Activated naive CD4-positive, alpha-beta T cell treated with anti-CD3 and anti-CD28 coated beads, Interleukin-2, amount 50 U/mL, for 16 hours (primary cell): ENCODE data around the gene SLC8B1.
"Not testable (repeated sequence)": the region's sequence is repeated elsewhere in the genome, so short reads cannot be mapped to it uniquely, and the experiment has no call there.

Experiments used
- DNase-seq: peaks from one replicate; pipeline ENCODE4 v3.0.0-alpha.2; 2020

SLC8B1 gene

DNA sequence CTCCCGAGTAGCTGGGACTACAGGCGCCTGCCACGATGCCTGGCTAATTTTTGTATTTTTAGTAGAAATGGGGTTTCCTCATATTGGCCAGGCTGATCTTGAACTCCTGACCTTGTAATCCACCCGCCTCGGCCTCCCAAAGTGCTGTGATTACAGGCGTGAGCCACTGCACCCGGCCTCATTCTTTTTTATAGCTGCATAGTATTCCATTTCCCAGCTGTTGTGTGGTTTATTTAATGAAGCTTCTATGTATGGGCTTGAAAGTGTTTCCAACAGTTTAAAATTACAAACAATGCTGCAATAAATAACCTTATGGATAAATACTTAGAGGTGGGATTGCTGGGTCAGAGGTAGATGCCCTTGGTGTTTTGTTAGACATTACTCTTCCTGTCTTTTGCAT, 19.3 kb upstream of the SLC8B1 start:
- not testable (repeated sequence) for DNase-seq

DNA sequence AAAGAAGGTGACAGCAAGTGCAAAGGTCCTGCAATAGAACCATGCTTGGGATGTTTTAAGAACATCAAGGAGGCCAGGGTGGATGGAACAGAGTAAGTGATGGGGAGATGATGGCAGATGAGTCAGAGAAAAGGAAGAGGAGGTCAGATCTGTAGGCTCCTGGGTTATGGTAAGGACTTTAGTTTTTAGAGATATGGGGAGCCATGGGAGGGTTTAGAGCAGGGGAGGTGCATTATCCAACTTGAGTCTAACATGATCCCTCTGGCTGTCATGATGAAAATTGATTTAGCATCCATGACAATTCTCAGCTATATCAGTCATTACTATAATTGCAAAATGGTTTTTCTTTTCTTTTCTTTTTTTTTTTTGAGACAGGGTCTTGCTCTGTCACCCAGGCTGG, 16.2 kb upstream of the SLC8B1 start:
- no peak for DNase-seq

DNA sequence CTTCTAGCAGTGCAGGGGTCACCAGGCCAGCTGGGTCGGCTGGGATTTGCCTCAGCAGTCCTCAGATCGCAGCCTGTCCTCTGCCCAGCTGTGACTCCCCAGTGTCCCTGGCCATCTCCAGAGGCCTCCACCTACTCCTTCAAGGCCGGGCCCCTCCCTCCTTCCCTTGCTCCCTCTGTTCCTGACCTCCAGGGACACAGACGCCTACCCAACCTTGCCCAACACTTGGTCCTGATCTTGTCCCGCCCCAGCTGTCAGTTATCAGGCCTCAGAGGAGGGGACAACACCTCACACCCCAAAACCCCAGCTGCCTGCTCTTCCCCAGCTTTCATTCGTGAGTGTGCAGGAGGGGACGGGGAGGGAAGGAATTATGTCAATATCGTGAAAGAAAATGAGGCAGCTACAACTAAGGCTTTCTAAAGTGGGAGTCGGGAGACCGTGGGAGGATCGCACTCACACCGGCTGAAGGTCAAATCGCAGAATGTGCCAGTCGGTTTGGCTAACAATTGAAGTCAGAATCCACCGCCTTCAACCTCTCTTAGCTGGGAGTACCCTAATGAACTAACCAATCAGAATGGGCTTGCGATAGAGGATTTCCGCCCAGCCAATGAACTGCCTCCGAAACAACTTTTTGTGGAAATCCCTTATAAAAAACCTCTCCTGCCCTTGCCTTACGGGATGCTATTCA, 14.1 kb upstream of the SLC8B1 start:
- DNase-seq = no peak

DNA sequence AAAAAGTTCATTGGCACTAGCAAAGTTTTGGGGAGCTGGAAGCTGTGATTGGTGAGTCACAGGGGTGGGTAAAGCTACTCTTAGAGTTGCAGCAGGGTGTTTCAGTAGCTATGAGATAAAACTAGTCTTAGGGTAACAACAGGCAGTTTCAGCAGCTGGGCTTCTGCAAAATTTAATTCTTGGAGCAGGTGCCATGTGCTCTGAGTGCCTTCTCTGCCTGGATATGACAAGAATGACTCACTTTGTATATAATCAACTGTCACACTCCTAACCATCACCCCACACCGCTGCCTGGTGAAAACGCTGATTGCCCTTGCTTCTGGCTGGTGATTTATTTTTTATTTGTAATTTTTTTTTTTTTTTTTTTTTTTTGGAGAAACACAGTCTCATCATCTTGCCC, 13.0 kb upstream of the SLC8B1 start:
- no peak for DNase-seq

DNA sequence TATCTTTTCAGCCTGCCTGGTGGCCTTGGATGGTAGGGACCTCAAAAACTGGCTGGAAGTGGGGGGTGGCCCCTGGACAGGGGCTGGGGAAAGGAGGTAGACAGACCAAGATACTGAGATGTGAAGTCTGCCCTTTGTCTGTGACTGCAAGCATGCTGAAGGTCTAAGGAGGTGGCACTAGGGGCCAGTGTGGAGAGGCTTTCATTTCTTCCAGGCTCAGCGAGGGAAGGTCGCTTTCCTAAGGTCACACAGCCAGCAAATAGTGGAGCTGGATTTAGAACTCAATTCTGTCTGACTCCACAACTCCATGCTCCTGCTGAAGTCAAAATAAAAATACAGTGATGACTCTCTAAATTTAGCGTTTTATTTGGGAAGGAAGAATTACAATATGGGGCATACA, 12.2 kb upstream of the SLC8B1 start:
- no peak for DNase-seq

DNA sequence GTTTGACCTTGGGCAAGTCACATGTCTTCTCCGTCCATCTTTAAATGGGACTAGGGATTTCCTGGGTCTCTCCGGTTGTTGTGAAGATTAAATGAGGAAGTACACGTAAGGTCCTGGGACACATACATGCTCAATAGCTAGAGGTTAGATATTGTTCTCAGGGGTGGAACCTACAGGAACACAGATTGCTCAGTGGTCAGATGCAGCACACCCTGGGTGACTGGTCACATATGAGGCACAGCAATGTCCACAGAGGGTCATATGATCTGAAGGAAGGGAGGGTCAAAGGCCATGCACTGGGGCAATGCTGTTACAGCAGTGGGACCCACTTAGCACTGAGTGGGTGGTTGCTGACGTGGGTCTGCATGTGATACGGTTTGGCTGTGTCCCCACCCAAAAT, 11.4 kb upstream of the SLC8B1 start:
- no peak for DNase-seq

DNA sequence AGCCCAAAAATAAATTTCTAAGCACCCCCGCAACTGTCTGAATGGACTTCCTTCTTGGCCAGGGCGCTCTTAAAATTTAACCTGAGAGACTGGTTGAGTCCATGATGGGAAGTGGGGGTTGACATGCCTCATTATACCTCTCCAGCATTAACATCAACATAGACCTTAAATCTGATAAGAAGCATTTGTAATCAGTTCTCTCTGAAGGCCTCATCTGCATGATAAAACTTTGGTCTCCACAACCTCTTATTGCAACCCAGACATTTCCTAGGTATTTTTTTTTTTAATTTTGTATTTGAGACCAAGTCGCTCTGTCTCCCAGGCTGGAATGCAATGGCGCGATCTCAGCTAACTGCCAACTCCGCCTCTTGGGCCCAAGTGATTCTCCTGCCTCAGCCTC, 10.4 kb upstream of the SLC8B1 start:
- no peak for DNase-seq

DNA sequence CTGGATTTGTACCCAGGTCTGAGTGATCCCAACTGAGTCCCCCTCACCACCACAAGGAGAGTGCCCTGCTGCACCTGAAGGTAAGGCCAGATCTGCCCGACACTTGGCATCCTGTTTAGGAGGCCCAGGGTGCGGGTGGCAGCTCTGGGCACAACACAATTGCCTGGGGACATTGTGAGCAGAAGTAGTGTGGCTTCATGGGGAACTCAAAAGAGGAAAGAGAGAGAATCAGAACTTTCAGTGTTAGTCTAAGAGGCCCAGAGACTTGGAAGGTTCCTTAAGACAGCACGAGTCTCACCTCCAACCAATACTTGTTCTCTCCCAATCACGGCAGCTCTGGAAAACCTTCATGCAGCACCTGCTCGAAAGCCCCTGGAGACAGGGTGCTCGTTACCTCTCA, 6.6 kb upstream of the SLC8B1 start:
- no peak for DNase-seq

DNA sequence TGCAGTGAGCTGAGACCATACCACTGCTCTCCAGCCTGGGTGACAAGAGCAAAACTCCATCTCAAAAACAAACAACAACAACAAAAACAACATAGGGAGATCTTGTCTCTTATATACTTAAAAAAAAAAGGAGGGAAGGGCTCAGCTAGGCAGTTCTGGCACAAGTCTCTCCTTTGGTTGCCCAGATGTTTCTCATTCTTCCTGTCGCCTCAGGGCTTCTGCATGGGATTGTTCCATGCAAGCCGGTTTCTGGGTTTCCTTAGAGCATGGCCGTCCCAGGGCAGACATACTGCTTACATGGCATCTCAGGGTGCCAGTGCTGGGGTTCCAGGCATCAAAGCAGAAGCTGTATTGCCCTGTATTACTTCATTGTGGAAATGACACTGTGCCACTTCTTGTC, 5.2 kb upstream of the SLC8B1 start:
- DNase-seq = no peak

DNA sequence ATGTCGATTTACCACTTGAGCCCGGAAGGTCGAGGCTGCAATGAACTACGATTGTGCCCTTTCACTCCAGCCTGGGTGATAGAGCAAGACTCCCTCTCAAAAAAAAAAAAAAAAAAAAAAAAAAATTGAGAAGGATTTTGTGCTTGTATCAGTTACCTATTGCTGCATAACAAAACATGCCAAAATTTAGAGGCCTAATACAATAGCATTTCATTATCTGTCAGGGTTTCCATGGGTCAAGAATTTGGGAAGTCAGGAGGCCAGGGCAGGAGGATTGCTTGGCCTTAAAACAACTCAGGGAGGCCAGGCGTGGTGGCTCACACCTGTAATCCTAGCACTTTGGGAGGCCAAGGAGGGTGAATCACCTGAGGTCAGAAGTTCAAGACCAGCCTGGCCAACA, 4.6 kb upstream of the SLC8B1 start:
- no peak for DNase-seq

DNA sequence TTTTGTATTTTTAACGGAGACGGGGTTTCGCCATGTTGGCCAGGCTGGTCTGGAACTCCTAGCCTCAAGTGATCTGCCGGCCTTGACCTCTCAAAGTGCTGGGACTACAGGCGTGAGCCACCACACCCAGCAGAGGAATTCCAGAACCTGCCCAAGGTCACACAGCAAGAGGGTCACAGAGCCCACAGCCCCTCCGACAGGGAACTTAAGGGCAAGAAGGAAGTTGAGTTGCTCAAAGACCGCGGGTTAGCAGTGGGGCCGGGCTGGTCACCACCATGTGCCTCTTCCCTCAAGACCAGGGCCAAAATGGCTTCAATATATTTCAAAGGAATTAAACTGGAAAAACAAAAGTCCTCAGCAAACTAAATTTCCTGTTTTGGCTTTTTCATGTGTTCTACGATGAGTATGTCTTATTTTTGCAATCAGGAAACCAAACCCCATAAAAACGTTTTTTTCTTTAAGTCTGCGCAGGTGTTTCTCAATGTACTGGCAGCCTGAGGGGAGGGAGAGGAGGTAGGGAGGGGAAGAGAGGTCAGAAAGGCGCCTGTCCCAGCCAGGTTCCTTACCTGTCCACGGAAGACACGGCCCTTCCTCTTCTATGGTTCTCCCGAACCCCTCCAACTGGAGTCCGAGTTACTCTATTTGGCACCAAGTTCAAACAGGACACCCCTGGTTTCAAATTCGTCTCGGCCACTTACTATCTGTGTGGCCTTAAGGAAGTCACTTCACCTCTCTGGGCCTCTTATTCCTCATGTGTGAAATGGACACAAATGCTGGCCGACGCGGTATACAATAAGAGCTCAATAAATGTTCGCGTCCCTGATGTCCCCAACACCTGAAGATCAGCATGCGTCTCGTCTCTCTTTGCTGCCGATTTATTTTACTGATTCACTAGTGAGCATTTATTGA, 778 bp downstream of the SLC8B1 start:
- no peak for DNase-seq

DNA sequence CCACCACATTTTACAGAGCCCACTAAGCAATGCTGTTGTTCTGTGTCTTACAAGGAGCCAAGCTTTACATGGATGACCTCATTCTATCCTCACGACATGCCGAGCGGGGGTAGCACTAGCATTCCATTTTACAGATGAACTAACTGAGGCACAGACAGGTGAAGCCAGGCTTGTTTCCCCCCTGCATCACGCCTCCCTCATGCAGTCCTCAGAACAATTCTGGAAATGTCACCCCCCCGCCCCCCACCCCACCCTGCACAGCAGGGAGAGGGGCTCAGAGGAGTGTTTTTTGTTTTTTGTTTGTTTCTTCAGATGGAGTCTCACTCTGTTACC, 1.5 kb downstream of the SLC8B1 start:
- DNase-seq = no peak

DNA sequence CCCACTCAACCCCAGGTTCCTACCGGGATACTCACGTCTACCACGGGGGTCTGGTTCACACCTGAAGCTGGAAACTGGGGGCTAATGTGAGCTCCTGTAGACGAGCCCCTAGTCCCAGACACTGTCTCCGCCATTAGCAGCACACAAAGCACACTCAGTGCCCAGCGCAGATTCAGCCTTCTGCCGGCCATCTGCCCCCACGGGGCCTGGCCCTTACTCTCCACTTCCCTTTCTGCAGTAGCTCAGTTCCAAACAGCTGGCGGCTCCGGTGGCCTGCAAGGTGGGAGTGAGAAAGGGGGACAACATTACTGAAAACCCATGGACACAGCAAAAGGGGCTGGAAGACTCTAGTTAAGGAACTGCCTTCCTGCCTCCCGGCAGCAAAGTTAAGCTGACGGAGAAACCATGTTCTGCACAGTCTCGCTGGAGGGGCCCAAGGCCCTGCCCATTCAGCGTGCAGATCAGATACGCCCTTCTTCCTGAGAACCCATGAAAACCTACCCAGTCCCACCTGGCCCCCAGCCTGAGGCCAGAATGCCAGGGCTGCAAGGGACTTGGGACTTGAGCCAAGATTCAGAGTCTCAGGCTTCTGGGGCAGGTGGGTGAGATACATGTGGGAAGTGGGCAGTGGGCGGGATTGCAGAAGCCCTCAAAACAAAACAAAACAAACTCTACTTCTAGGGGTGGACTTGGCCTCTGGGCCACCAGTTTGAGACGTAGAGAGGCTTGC, 2.1 kb downstream of the SLC8B1 start:
- no peak for DNase-seq

DNA sequence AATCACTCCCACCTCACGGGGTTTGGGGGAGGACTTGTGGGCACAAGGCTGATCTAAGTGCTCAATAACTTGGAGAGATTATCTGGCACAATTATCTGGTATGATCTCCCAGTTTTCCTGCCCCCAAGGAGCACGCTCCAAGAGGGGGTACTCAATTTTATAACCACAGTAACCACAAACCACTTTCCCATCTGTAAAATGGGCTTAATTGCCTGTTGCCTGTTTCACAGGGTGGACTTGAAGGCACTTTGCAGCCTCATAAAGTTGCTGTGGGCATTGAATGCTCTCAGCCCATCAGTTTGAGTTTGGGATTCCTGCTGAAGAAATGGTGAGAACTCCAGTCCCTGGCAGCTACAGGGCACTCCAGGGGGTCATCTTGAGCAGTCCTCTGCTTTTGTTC, 4.4 kb downstream of the SLC8B1 start:
- DNase-seq = no peak

DNA sequence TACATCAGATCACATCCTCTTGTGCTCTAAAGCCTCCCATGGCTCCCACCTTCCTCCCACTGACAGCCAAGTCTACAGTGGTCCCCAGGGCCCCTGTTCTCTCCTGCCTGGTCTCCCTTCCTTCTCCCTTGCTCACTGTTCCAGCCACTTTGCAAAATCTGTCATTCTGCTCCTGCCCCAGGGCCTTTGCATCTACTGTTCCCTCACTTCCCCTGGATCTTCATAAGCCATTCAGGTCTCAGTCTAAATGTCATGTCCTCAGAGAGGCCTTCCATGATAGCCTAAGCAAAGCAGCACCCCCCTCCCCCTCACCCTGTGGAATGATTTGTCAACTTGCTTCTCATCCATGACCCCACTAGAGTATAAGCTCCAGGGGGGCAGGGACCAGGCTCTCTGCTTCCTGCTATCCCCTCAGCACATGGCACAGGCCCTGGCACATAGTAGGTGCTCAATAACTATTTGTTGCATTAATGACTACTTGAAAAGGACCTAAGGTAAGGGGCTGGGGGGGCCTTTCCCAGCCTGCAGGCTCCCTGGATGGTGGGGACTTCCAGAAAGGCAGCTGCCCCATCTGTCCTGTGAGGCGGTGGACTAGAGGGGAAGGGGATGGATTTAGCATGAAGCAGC, 5.0 kb downstream of the SLC8B1 start:
- no peak for DNase-seq

DNA sequence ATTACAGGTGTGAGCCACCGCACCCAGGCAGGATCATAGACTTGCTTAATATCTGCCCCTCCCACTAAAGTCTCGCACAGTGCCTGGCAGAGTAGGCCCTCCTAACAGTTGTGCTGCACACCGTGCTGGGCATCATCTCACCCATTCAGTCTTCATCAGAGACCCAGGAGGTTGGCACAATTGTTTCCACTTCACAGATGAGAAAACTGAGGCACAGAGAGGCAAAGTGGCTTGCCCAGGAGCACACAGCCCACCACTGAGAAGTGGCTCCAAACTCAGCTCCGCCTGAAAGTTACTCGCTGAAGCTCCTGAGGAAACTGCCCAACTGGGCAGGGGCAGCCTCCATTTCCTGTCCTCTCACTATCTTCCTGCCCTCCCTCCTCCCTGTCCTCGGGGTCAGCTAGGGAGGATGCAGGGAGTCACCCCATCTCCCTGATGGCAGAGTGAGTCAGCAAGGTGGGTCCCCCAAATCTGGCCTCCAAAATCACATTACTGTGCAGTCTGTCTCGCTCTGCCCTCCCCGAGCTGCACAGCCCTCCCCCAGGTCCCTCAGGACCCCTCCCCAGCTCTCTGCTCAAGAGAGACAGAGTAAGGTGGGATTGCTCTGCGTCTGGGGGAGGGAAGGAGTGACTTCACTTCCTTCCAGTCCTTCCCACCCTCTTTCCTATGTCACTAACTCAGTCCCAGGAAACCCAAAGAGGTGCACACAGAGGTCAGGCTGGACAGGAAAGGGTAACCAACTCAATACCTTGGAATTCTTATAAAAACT, 5.7 kb downstream of the SLC8B1 start:
- DNase-seq = no peak

DNA sequence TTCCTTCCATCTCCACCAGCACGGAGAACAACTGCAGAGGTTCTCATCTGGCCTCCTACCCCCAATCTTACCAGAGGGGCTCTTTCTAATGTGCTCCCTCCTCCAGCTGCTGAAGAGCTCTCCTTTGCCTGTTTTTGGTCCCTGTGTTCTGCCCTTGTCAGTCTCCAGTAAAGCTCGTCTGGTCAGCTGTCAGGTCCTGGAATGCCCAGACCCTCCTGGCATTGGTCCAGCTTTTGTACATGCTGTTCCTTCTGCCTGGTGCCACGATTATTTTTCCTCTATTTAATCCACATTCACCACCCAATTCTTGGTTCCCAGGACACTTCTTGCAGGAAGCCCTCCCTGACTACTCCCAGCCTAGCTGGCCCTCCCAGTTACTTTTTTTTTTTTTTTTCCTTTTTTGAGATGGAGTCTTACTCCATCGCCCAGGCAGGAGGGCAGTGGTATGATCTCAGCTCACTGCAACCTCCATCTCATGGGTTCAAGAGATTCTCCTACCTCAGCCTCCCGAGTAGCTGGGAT, 6.5 kb downstream of the SLC8B1 start:
- no peak for DNase-seq

DNA sequence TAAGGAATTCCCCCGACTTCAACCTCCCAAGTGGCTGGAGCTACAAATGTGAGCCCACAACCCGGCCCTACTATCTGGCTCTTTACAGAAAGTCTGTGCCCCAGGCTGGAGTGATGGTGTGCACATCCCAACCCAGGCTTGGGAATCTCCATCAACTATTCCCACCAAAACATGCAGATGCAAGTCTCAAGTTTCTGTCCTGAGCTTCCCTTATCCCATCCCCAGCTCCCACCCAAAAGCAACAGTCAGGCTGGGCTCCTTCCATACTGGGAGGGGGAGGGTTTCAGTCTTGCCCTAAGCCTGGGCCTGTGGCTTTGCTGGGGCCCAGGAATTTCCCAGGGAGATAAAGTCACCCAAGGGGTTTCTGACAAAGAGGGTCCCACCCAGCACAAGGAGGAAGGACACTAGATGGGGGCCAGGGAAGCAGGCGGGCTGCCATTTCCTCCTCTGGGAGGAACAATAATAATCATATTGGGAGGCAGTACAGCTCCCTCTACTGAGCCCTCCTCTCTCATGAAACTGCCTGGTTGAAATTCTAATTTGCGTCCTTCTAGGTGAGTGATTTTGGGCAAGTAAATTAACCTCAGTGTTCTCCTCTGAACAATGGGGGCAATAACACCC, 8.0 kb downstream of the SLC8B1 start:
- no peak for DNase-seq

DNA sequence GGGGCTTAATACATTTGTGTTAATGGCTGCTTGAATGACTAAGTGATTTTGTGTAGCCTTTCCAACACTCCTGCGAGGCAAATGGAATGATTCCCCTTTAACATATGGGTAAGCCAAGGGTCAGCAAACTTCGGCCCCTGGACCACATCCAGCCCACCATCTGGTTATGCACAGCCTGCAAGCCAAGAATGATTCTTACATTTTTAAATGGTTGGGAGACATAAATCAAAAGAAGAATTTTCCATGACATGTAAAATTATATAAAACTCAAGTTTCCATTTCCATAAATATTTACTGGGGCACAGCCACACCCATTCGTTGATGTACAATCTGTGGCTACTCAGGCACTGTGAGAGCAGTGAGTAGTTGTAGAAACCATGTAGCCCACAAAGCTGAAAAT, 9.0 kb downstream of the SLC8B1 start:
- DNase-seq = no peak

DNA sequence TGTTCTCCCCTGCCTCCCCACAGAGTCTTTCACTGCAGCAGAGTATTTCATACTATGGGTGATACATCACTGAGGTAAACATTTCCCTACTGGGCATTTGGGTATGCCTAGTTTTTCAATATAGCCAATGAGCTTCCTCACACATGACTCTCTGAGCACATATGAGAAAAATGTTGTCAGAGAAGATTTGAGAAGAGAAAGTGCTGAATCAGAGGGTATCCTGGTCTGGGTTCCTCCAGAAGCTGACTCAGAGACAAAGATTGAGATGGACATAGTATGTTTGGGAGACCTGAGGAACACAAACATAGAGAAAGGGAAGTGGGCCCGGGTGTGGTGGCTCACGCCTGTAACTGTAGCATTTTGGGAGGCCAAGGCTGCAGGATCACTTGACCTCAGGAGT, 12.6 kb downstream of the SLC8B1 start:
- DNase-seq = no peak

DNA sequence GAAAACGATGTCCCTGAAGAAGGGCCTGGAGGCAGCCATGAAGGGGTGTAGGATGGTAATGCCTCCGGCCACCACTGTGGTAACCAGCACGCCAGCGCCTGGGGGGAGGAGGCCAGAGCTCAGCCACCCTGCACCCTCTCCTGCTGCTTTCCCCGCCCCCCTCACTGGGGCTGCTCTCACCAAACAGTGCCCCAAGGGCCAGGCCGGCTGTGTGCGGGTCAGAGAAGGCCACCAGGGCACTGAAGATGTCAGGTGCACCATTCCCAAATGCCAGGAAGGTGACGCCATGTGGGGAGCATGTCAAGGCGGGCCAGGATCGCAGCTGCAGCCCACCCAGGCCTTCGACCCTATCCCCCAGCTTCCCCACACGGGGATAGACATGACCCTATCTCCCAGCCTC, 14.5 kb downstream of the SLC8B1 start:
- no peak for DNase-seq
